Sigmoid colon (tissue), 4 donors: ENCODE measurements around the gene BLOC1S3.

Experiments
- EP300 ChIP-seq, 4 donors: sonication (generic); formaldehyde crosslinking; IDR thresholded peaks; one replicate each; pipeline ENCODE4 v1.6.1; 2017; ENCODE audit warnings: antibody characterized with exemption in 4 of 4
- TF ChIP-seq, protein P1 (sequence below), 4 experiments: fragments of 450-650 bp in 3 of 4; fragments of 200-600 bp in 1 of 4; IDR thresholded peaks; one replicate each; pipeline ENCODE4 v1.5.1; 2016 to 2019; ENCODE audit warnings: antibody characterized with exemption in 4 of 4, mild to moderate bottlenecking in 3 of 4, moderate library complexity in 2 of 4

DNA sequence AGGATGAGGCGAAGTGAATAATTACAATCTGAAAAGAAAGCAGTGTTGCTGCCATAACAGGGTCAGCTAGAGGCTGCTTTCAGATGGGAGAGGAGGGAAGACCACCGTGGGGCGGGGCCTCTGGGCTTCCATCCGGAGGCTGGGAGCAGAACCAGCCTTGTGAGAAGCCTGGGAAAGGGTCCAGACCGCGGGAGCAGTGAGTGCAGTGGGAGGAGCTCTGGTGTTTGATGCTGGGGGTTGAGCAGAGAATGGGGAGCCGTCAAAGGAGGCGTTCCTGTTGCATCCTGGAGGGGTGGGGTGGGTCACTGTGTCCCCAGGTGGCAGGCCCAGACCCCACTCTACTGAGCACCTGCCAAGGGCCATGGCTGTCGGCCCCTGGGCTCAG lies 35.9 kb upstream of the BLOC1S3 start:
- no peak for TF ChIP-seq EP300 (IDR thresholded peaks at IDR 0.05)
- TF ChIP-seq, protein P1, sequence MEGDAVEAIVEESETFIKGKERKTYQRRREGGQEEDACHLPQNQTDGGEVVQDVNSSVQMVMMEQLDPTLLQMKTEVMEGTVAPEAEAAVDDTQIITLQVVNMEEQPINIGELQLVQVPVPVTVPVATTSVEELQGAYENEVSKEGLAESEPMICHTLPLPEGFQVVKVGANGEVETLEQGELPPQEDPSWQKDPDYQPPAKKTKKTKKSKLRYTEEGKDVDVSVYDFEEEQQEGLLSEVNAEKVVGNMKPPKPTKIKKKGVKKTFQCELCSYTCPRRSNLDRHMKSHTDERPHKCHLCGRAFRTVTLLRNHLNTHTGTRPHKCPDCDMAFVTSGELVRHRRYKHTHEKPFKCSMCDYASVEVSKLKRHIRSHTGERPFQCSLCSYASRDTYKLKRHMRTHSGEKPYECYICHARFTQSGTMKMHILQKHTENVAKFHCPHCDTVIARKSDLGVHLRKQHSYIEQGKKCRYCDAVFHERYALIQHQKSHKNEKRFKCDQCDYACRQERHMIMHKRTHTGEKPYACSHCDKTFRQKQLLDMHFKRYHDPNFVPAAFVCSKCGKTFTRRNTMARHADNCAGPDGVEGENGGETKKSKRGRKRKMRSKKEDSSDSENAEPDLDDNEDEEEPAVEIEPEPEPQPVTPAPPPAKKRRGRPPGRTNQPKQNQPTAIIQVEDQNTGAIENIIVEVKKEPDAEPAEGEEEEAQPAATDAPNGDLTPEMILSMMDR (IDR thresholded peaks at IDR 0.05) = no peak
